Activated CD8-positive, alpha-beta memory T cell treated with anti-CD3 and anti-CD28 coated beads for 4 hours (primary cell): Measurements from ENCODE around the gene HDGFL1.

ENCODE experiments used
- DNase-seq, 2 donors: peaks; one replicate each; pipeline ENCODE4 v3.0.0-alpha.2; 2020; ENCODE audit warnings: low read depth in 2 of 2

HDGFL1 gene

GRCh38 chr6:22569281-22570184 lies at the start of gene HDGFL1:
HDGFL1 (plus strand) TSS chr6:22569566; CDS start chr6:22569576, 10 bp downstream.
- no peak for DNase-seq

GRCh38 chr6:22521035-22521434 lies 48.3 kb upstream of the HDGFL1 start:
- DNase-seq: no peak

DNA sequence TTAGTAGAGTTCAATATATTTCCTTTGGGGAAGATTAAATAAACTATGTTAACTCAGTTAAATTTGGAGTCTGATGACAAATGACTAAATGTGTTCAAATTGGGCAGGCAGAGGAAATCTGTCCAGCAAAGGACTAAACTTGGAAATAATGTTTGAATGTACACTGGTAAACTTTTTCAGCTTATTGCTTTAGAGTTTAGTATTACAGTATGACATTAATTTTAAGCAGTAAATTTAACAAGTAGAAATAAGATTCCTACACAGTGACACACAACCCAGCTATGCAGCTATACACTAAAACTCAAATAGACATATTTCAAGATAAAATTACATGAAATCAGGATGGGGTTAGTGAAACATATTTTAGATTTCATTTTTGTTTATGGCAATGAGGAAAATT lies 42.6 kb upstream of the HDGFL1 start:
- DNase-seq: no peak

DNA sequence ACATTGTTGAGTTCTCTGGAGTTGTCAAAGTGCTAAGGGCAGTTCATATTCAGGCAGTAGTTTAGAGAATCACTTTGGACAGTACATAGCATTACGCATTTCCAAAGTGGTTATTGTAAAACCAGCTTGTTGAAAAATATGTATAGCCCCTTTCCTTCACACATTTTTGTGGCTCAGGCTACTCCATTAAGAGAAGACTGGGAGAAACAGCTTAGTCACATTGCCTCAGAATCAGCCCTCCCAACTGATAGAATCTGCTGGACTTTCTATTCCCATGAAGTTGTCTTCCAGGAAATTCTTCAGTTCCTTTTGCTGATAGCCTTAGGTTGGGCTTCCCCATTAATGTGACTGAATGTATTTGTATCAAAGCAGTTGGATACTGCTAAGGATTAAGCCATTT lies 39.5 kb upstream of the HDGFL1 start:
- no peak for DNase-seq

GRCh38 chr6:22530506-22530905 lies 38.9 kb upstream of the HDGFL1 start:
- no peak for DNase-seq

- DNase-seq: no peak
Observed at GRCh38 chr6:22536122-22536521, 33.2 kb upstream of the HDGFL1 start.

- no peak for DNase-seq
Observed at GRCh38 chr6:22544476-22544875, 24.9 kb upstream of the HDGFL1 start.

DNA sequence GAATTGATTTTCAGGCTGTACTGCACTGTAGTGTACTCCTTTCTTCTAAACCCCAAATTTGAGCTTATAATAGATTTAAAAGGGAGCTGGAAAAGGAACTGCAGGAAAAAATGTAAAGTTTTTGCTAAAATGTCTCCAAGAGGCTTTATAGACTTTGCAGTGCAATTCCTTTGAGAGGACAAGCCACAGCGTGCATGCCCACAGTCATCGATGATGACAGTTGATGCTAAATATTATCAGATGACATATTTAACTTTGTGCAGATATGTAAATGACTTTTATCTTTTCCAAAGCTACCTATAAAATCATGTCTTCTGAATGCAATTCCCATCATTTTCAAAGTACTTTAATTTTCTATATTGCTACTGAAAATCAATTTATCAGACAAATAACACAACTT lies 24.3 kb upstream of the HDGFL1 start:
- DNase-seq: no peak

DNA sequence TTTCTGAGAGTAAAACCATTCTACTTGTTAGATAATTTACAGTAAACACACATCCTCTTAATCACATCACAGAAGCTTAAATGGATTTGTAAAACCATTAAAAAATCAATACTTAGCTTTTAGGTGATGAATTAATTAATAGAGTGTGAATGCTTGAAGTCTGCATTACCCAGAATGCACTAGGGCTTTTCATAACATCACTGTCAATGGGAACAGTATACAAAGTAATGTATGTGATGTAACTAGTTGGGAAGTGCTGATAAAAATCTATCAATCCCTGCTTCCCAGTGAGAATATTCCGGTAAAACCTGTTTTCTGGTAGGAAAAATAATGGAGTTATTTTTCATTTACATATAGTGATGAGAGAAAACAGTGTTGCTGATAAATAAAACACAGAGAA lies 23.1 kb upstream of the HDGFL1 start:
- DNase-seq: no peak

DNA sequence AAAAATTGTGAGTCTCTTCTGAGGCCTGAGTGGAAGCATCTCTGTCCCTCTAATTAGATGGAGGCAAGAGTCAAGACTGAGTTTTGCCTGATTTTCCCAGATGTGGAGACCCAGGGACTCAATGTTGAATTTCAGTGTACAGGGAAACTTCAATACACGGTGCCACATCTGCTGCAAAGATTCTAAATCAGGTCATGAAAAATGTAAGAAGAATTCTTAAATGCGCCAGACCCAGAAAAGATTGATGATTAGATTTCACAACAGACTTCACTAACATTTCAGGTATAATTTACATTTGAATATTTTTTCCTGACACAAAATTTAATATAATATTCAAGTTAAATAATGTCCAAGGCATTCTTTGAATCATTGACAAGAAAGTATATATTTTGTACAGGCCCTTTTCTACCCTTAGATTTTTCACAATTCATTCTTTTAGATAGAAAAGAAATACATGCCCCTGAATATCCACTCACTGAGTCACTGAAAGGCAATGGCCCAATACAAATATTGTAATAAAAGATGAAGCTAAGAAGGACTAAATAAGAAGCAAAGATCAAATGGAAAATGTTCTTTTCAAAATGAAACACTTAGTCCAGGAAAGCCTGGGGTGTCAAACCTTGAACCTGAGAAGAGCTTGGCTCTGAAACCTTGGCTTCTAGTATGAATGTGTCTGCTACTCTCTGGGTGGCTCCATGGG lies 18.2 kb upstream of the HDGFL1 start:
- DNase-seq: no peak

GRCh38 chr6:22556266-22556665 lies 13.1 kb upstream of the HDGFL1 start:
- no peak for DNase-seq

- DNase-seq: no peak
Observed at GRCh38 chr6:22557007-22557406, 12.4 kb upstream of the HDGFL1 start.

- no peak for DNase-seq
Observed at GRCh38 chr6:22558288-22558882, 11.0 kb upstream of the HDGFL1 start.

DNA sequence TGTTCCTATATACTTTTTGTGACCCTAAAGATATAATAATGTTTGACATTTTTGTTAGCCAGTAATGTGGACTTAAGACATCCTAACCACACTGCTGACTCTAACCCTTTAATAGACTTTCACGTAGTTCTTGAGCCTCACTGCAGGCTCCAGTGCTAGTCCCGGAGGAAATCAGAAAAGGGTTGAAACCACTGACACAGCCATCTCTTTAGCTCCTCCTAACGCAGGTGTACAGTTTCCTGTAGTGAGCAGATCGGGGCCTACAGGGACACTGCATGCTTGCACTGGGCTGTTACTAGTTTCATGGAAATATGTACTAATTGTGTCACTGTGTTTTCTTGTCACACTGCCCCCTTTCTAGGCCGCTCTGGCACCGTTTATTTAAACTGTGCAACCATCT lies 512 bp upstream of the HDGFL1 start:
- no peak for DNase-seq

DNA sequence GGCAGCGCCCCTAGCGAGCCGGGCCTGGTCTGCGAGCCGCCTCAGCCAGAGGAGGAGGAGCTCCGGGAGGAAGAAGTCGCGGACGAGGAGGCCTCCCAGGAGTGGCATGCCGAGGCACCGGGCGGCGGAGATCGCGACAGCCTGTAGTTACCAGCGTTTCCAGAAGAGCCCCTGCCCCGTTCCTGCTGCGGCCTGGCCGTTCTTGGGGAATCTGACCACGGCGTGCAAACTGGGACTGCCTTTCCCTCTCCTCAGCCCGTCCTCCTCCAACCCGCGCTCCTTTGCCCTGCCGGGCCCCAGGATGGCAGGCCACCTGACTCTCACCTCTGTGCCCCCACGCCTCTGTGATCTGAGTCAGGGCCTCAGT lies 802 bp downstream of the HDGFL1 start:
- DNase-seq: no peak

DNA sequence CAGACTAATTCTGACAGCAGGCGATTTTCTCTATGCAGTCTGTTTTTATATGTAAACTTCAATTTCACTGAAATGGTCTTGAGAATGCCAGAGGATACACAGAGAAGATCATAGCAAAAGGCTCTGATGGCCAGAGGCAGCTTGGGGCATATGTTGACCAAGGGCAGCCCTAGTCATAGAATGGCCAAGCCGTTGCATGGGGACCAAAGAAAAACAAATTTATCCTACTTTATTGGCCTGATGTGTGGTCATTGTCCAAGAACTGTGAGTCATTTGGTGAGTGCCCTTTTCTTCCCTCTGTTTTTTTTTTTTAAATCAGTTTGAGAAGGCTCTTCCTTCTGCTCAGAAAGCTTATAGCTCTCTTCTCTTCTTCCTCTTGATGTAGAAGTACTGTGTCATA lies 5.8 kb downstream of the HDGFL1 start:
- no peak for DNase-seq

GRCh38 chr6:22579439-22579838 lies 10.1 kb downstream of the HDGFL1 start:
- DNase-seq: no peak

DNA sequence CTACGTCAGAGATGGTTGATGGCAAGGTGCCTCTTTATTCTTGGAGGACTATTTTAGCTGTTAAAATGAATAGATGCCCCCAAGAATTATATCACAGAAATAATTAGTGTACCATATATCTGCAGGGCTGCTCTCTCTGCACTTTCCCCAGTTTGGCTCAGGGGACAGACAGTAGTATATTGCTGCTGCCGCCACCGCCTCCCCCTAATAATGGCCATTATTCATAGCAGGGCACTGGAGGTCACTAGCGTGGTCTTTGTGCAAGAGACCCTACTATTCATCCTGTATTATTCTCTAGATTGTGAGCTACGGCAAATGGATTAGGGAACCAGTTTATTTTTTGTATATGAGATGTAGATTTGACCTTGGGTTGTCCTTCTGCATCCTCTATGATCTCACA lies 11.0 kb downstream of the HDGFL1 start:
- no peak for DNase-seq

- no peak for DNase-seq
Observed at GRCh38 chr6:22582417-22583205, 13.2 kb downstream of the HDGFL1 start.

DNA sequence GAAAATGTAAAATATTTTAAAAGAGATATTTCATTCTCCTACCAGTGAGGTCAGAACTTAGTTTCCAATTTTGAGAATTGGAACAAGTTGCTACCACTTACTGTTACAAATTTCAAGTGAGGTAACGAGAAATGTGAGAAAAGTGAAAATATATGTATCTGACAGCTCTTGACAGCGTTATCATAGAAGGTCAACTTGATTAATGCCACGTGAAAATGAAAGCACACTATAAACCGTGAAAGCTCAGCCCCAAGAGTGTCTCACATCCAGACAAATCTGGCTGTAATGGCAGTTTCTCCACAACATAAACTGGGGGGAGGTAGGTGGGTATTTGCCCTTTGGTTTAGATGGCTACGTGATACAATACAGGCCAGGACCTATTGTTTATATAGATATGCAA lies 13.9 kb downstream of the HDGFL1 start:
- DNase-seq: no peak

GRCh38 chr6:22583927-22584326 lies 14.6 kb downstream of the HDGFL1 start:
- DNase-seq: no peak

DNA sequence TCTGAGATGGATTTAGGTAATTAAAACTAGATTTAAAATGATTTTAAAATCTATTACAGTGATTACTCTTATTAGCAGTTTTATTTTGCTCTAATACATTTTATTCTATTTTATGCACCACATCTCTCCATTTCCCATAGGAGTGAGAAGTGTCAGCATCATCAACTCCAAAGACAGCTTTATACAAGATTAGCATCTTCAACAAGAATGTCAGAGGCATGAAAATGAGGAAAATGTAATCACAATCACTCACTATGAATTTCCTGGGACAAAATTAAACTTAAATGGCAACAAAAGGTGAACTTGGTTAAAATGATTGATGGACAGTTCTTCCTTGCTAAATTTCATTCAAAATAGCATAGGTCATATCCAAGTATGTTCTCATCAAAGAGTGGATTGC lies 19.8 kb downstream of the HDGFL1 start:
- DNase-seq: no peak
